Karpas-422 (cell line): ENCODE measurements around the gene SPECC1. TPM values are rescaled to one million over a fixed set of nuclear protein-coding genes. Genes with fewer than 3 reads are reported as not detected.
"Not testable (repeated sequence)": the region's sequence is repeated elsewhere in the genome, so short reads cannot be mapped to it uniquely, and the experiment has no call there.

Experiments used
- DNase-seq: peaks from one replicate; pipeline ENCODE4 v3.0.0-alpha.2; 2015
- H2AFZ ChIP-seq: fragments of 200-600 bp; sonication (generic); 2 replicates; pipeline ENCODE4 v1.6.1; 2014; ENCODE audit warnings: antibody characterized with exemption, low read length, mixed read lengths
- H3K27ac ChIP-seq: fragments of 200-600 bp; sonication (generic); 2 replicates; pipeline ENCODE4 v1.5.1; 2014; ENCODE audit warnings: mild to moderate bottlenecking, low read length, moderate library complexity
- H3K27me3 ChIP-seq: fragments of 200-600 bp; sonication (generic); 2 replicates; pipeline ENCODE4 v1.6.1; 2014; ENCODE audit warnings: low read length, mixed read lengths
- H3K36me3 ChIP-seq: fragments of 200-600 bp; sonication (generic); 2 replicates; pipeline ENCODE4 v1.6.1; 2014; ENCODE audit warnings: low read length, mixed read lengths; ENCODE audit not compliant: insufficient read depth
- H3K4me1 ChIP-seq: fragments of 200-600 bp; sonication (generic); 2 replicates; pipeline ENCODE4 v1.6.1; 2014; ENCODE audit warnings: mild to moderate bottlenecking, low read length, mixed read lengths
- H3K4me2 ChIP-seq: fragments of 200-600 bp; sonication (generic); 2 replicates; pipeline ENCODE4 v1.6.1; 2014; ENCODE audit warnings: low read length, low read depth, mild to moderate bottlenecking; ENCODE audit not compliant: poor library complexity, severe bottlenecking
- H3K4me3 ChIP-seq: fragments of 200-600 bp; sonication (generic); 2 replicates; pipeline ENCODE4 v1.5.1; 2014; ENCODE audit warnings: mild to moderate bottlenecking, antibody characterized with exemption, low read length, mixed read lengths
- H3K79me2 ChIP-seq: fragments of 200-600 bp; sonication (generic); 2 replicates; pipeline ENCODE4 v1.6.1; 2014; ENCODE audit warnings: mild to moderate bottlenecking, low read length, mixed read lengths
- H3K9ac ChIP-seq: fragments of 200-600 bp; sonication (generic); 2 replicates; pipeline ENCODE4 v1.6.0; 2014; ENCODE audit warnings: low read length
- H3K9me2 ChIP-seq: fragments of 200-600 bp; sonication (generic), shearing (Covaris generic); replicated peaks from 2 replicates; pipeline ENCODE4 v1.6.0; 2014; ENCODE audit warnings: mild to moderate bottlenecking, low read length, moderate library complexity; ENCODE audit not compliant: insufficient read depth
- H3K9me3 ChIP-seq: fragments of 300-700, 200-600 bp; sonication (generic); 2 replicates; pipeline ENCODE4 v1.6.1; 2014; ENCODE audit warnings: low read length, mixed read lengths
- H4K20me1 ChIP-seq: fragments of 200-600 bp; sonication (generic); 2 replicates; pipeline ENCODE4 v1.6.1; 2014; ENCODE audit warnings: mild to moderate bottlenecking, antibody characterized with exemption, low read length, low read depth; ENCODE audit not compliant: insufficient read depth
- total RNA-seq: library from RNA; depleted of rRNA; stranded (reverse); fragments of >200 nt; shearing (Covaris generic); gene quantifications from 2 replicates; pipeline ENCODE4 v1.2.3, GENCODE V29; 2014; ENCODE audit warnings: low replicate concordance

SPECC1 gene
- total RNA-seq, 1 experiment from 2014 or later, result not detected

DNA sequence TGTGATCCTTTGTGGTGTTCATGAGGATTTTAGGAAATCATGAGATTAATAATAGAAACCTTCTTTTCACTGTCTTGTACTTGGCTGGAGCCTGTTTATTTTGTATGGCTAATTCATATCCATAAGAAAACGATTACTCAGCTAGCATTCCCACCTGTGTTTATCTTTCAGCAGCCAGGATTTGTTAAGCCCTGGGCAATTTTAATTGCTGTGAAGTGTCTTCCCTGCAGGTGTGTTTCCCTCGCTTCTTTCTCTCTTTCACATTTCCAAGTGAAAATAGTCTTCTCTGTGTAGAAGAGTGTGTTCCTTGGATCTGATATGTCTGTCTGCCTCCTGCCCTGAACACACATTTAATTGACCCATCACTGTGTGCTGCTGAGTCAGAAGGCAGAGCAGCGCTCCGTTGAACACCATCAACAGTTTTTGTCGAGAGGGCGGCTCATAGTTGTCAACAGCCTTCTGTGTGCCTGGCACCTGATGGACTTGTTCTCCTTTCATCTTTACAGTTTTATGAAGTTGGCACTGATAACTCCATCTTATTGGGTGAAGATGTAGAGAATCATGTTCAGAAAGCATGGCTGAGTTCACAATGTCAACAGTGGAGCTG is 83.2 kb downstream of the SPECC1 start:
- Histone ChIP-seq H3K79me2 (no peaks in the 10 kb centered on the region), H3K27ac (no peak overlapping the region), H4K20me1 (no peaks in the 10 kb centered on the region), H3K27me3 (no peaks in the 10 kb centered on the region), H3K9me2 (no peaks in the 10 kb centered on the region), H2AFZ (no peak overlapping the region), H3K36me3 (no peaks in the 10 kb centered on the region), H3K4me1 (no peaks in the 10 kb centered on the region), H3K4me3 (no peak overlapping the region), H3K9me3 (no peaks in the 10 kb centered on the region), H3K4me2 (no peak overlapping the region), H3K9ac (no peak overlapping the region)
- no peak for DNase-seq

DNA sequence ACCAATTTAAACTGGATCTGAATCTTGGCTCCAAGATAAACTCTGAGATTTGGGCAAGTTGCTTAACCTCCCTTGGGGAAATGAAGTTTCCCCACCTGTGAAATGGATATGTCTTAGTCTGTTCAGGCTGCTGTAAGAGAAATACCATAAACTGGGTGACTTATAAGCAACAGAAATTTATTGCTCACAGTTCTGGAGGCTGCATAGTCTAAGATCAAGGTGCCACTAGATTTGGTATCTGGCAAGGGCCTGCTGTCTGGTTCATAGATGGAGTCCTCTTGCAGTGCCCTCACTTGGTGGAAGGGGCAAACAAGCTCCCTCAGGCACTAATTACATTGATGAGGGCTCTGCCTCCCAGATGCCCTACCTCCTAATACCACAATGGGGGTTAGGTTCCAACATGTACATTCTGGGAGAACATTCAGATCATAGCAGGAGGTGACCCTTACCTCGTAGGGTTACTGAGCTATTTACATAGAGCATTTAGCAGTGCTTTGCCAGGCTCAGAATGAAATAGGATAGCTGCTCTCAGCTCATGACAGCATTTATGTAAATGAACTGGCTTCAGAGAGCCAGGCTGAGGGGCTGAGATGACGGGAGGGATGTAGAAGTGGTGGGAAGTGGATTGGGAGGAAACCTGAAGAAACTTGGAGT is 83.9 kb downstream of the SPECC1 start:
- no peaks in the 10 kb centered on the region for H3K79me2 ChIP-seq

DNA sequence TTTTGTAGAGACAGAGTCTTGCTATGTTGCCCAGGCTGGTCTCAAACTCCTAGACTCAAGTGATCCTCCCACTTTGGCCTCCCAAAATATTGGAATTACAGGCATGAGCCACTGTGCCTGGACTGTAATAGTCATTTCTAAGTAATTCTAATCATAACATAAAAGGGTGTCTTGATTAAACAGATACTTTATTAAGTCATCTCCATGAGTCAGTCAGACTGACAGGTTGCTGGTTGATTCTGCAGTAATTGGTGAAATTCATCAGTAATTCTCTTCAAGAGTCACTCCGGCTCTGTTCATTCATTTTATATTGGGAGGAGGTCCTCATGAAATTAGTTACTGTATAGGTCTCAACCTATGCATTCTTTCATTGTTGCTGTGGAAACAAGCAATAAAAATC is 85.6 kb downstream of the SPECC1 start:
- no peaks in the 10 kb centered on the region for H3K9me3 ChIP-seq
- no peak overlapping the region for H3K27ac ChIP-seq
- no peaks in the 10 kb centered on the region for H4K20me1 ChIP-seq
- H3K36me3 ChIP-seq, result no peaks in the 10 kb centered on the region
- H3K4me3 ChIP-seq, result no peak overlapping the region
- H3K4me2 ChIP-seq, result no peak overlapping the region
- H3K9ac ChIP-seq, result no peak overlapping the region
- no peak for DNase-seq
- H3K27me3 ChIP-seq, result no peaks in the 10 kb centered on the region
- no peaks in the 10 kb centered on the region for H3K9me2 ChIP-seq
- H3K79me2 ChIP-seq, result no peaks in the 10 kb centered on the region
- H3K4me1 ChIP-seq, result no peaks in the 10 kb centered on the region
- H2AFZ ChIP-seq, result no peak overlapping the region

More for the DNA sequence above, 83.9 kb downstream of the SPECC1 start:
- no peak overlapping the region for H3K27ac ChIP-seq
- no peaks in the 10 kb centered on the region for H3K4me1 ChIP-seq
- no peak for DNase-seq
- no peak overlapping the region for H3K9ac ChIP-seq
- no peaks in the 10 kb centered on the region for H3K36me3 ChIP-seq
- no peaks in the 10 kb centered on the region for H3K9me2 ChIP-seq
- no peaks in the 10 kb centered on the region for H3K9me3 ChIP-seq
- H3K27me3 ChIP-seq, result no peaks in the 10 kb centered on the region
- H3K4me3 ChIP-seq, result no peak overlapping the region
- H4K20me1 ChIP-seq, result no peaks in the 10 kb centered on the region
- no peak overlapping the region for H2AFZ ChIP-seq
- H3K4me2 ChIP-seq, result no peak overlapping the region

DNA sequence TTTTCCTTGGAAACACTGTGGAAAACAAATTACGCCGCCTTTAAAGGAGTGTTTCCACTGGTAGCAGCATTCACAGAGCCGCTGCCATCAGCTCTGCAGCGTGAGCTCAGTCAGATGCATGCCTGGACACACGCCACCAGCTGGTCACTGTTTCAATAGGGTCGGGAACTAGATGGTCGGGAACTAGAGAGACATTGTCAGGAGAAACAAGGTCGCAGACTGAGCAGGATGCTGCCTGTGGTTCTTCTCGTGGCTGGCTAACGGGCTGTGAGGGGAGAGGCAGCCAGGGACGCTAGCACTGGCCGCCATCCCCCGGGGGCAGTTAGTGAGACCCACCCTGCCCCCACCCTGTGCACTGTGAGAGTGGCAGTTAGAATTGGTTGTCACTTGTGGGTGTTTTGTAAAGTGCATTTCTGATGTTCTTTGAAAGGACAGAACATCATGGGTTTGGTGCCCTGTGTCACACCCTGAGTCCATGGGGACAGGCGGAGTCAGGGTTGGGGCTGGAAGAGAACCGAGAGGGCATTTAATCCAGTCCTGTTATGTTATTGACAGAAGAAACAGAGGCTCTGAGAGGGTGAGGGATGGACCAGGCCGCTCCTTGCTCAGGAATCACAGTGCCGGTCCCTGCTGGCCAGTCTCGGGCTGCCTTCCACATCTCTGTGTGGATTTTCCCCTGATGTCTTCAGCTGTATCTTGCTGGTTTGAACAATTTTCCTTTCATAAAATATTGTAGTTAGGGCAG is 86.3 kb downstream of the SPECC1 start:
- Histone ChIP-seq H3K9ac (no peak overlapping the region), H3K36me3 (no peaks in the 10 kb centered on the region), H4K20me1 (no peaks in the 10 kb centered on the region), H3K27ac (no peak overlapping the region), H3K4me3 (no peak overlapping the region), H3K27me3 (no peaks in the 10 kb centered on the region), H3K9me3 (no peaks in the 10 kb centered on the region), H3K79me2 (no peaks in the 10 kb centered on the region), H2AFZ (no peak overlapping the region), H3K4me1 (no peaks in the 10 kb centered on the region), H3K9me2 (no peaks in the 10 kb centered on the region), H3K4me2 (no peak overlapping the region)
- DNase-seq, result no peak

DNA sequence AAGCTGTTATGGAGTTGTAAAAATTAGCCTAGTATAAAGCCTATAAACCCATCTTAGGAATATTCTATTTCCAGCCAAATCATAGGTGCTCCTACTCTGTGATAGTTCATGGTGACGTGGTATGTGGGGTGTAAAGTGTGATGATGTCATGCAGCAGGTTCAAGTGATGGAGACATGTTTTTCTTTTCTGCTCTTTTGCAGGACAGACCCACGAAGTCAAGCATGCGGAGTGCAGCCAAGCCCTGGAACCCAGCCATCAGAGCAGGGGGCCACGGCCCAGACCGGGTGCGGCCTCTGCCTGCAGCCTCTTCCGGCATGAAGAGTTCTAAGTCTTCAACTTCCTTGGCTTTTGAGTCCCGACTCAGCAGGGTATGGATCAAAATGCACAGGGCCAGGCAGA is 87.3 kb downstream of the SPECC1 start:
- no peaks in the 10 kb centered on the region for H3K79me2 ChIP-seq
- no peak overlapping the region for H3K9ac ChIP-seq
- H3K36me3 ChIP-seq, result no peaks in the 10 kb centered on the region
- no peak for DNase-seq
- no peak overlapping the region for H3K27ac ChIP-seq
- H3K4me3 ChIP-seq, result no peak overlapping the region
- H3K9me2 ChIP-seq, result no peaks in the 10 kb centered on the region
- H3K4me1 ChIP-seq, result no peaks in the 10 kb centered on the region
- no peaks in the 10 kb centered on the region for H3K9me3 ChIP-seq
- H3K4me2 ChIP-seq, result no peak overlapping the region
- no peaks in the 10 kb centered on the region for H4K20me1 ChIP-seq
- no peaks in the 10 kb centered on the region for H3K27me3 ChIP-seq
- H2AFZ ChIP-seq, result no peak overlapping the region

DNA sequence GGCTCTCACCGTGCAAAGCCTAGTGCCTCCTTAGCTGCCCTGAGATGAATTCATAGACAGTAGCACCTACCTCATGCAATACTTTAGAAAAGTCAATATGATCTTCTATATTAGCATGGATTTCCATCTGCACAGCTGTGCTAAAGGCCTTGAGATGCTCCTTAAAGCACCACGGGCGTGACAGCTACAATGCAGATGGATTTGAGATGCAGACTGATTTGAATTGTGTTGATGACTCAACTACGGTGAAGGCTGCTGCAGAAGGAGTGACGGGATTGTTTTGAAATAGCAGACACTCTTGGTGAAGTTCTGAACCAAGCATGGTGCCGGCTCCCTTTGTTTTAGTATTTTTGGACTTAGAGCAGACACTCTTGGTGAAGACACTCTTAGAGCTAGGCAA is 88.2 kb downstream of the SPECC1 start:
- H3K4me2 ChIP-seq, result no peak overlapping the region
- no peak overlapping the region for H3K4me3 ChIP-seq
- no peaks in the 10 kb centered on the region for H3K36me3 ChIP-seq
- no peaks in the 10 kb centered on the region for H3K79me2 ChIP-seq
- H3K27me3 ChIP-seq, result no peaks in the 10 kb centered on the region
- H2AFZ ChIP-seq, result no peak overlapping the region
- H3K9me2 ChIP-seq, result no peaks in the 10 kb centered on the region
- H3K9ac ChIP-seq, result no peak overlapping the region
- H3K27ac ChIP-seq, result no peak overlapping the region
- DNase-seq, result no peak
- H3K4me1 ChIP-seq, result no peaks in the 10 kb centered on the region
- H4K20me1 ChIP-seq, result no peaks in the 10 kb centered on the region
- H3K9me3 ChIP-seq, result no peaks in the 10 kb centered on the region

DNA sequence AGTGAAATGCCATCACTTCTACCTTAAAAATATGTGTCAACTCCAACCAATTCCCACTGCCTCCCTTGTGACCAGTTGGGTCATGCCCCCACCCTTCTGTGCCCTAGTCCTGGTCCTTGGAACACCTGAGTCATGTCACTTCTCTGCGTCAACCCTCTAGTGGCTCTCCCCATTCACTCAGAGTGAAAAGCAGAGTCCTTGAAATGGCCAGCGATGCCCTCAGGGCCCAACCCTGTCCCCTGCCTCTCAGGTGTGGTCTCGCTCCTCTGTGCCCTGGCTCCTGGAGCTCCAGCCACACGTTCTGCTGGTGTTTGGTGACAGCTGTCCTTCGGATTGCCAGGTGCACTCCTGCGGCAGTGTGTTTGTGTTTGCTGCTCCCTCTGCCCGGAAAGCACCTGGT is 89.2 kb downstream of the SPECC1 start:
- H3K9me3 ChIP-seq, result no peaks in the 10 kb centered on the region
- H3K79me2 ChIP-seq, result no peaks in the 10 kb centered on the region
- H3K4me3 ChIP-seq, result no peak overlapping the region
- no peak overlapping the region for H3K27ac ChIP-seq
- no peak for DNase-seq
- no peaks in the 10 kb centered on the region for H3K36me3 ChIP-seq
- no peaks in the 10 kb centered on the region for H3K9me2 ChIP-seq
- no peaks in the 10 kb centered on the region for H3K27me3 ChIP-seq
- H3K4me1 ChIP-seq, result no peaks in the 10 kb centered on the region
- no peak overlapping the region for H3K4me2 ChIP-seq
- H2AFZ ChIP-seq, result no peak overlapping the region
- no peak overlapping the region for H3K9ac ChIP-seq
- no peaks in the 10 kb centered on the region for H4K20me1 ChIP-seq

DNA sequence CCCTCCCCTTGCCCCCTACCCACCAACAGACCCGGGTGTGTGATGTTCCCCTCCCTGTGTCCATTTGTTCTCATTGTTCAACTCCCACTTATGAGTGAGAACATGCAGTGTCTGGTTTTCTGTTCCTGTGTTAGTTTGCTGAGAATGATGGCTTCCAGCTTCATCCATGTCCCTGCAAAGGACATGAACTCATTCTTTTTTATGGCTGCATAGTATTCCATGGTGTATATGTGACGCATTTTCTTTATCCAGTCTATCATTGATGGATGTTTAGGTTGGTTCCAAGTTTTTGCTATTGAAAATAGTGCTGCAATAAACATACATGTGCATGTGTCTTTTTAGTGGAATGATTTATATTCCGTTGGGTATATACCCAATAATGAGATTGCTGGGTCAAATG is 91.6 kb downstream of the SPECC1 start:
- not testable (repeated sequence) for H3K36me3 ChIP-seq, H3K9me2 ChIP-seq, H3K79me2 ChIP-seq, H3K9me3 ChIP-seq, DNase-seq, H3K27me3 ChIP-seq, H2AFZ ChIP-seq, H3K27ac ChIP-seq, H3K4me1 ChIP-seq, H3K4me2 ChIP-seq, H4K20me1 ChIP-seq, H3K4me3 ChIP-seq, H3K9ac ChIP-seq
